Activated CD4-positive, alpha-beta T cell treated with anti-CD3 and anti-CD28 coated beads, Interleukin-2, amount 10 ng/mL, durations not matched to agents 7 days and 5 days (primary cell): ENCODE measurements around the gene PTPN20. TPM values are rescaled to one million over a fixed set of nuclear protein-coding genes. Genes with fewer than 3 reads are reported as not detected.
"Not testable (repeated sequence)": the region's sequence is repeated elsewhere in the genome, so short reads cannot be mapped to it uniquely, and the experiment has no call there.

Experiments
- CTCF ChIA-PET: fragments of 350-600 bp; sonication (Branson Sonifier 250); formaldehyde crosslinking; loops from one replicate; lab custom pipeline; 2021; ENCODE audit warnings: antibody characterized with exemption; lab: Charles Lee
- POLR2A ChIA-PET: fragments of 350-600 bp; sonication (Branson Sonifier 250); formaldehyde crosslinking; loops from one replicate; lab custom pipeline; 2021; ENCODE audit warnings: antibody characterized with exemption; lab: Charles Lee
- DNase-seq: peaks from one replicate; pipeline ENCODE4 v3.0.0-alpha.2; 2020
- H3K27ac Mint-ChIP-seq: one replicate; pipeline ENCODE4 v1.8.0; 2021; ENCODE audit warnings: mild to moderate bottlenecking, moderate library complexity, mixed read lengths
- H3K27me3 Mint-ChIP-seq: one replicate; pipeline ENCODE4 v1.8.0; 2021; ENCODE audit warnings: mixed read lengths
- H3K36me3 Mint-ChIP-seq: one replicate; pipeline ENCODE4 v1.8.0; 2021; ENCODE audit warnings: low read depth, mixed read lengths
- H3K4me1 Mint-ChIP-seq: one replicate; pipeline ENCODE4 v1.8.0; 2021; ENCODE audit warnings: mixed read lengths
- H3K4me3 Mint-ChIP-seq: one replicate; pipeline ENCODE4 v1.8.0; 2021; ENCODE audit warnings: mild to moderate bottlenecking, moderate library complexity, mixed read lengths
- H3K9me3 Mint-ChIP-seq: one replicate; pipeline ENCODE4 v1.8.0; 2021; ENCODE audit warnings: mixed read lengths
- total RNA-seq, 2 experiments: library from RNA; stranded (reverse); gene quantifications; one replicate each; pipeline ENCODE4 v1.2.3, GENCODE V29; 2021

PTPN20 gene, protein sequence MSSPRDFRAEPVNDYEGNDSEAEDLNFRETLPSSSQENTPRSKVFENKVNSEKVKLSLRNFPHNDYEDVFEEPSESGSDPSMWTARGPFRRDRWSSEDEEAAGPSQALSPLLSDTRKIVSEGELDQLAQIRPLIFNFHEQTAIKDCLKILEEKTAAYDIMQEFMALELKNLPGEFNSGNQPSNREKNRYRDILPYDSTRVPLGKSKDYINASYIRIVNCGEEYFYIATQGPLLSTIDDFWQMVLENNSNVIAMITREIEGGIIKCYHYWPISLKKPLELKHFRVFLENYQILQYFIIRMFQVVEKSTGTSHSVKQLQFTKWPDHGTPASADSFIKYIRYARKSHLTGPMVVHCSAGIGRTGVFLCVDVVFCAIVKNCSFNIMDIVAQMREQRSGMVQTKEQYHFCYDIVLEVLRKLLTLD
- under 1 TPM; 0.25 to 0.85 TPM for total RNA-seq

DNA sequence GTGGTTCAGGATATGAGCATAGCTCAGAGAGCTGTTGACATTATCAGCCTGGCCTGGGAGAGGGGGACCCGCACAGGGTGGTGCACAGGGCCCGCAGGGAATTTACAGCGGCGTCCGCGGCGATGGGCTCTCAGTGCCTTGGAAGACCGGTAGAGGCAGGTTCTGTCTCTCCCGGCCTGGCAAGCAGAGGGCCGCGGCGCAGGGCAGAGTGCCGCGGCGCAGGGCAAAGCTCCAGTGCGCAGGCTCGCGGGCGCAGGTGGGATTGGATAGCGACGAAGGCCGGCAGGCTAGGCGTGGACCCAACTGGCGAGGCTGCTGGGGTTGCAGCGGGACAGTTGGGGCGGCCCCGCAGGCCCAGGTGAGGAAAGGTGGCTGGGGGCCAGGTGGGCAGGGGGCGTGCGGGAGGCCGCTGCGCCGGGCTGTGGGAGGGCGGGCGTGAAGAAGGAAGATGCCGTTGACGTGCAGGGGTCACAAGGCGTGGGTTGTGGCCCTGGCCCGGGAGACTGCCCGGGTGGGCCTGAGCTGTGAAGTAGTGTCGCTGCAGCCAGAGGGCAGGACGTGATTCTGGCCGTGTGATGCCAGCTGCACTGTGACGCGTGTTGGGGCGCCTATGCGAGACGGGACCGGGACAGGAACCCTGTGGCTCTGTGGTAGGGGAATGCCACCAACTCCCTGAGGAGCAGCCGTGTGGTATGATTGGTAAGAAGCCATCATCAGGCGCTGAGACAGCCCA, at the start of gene PTPN20:
TSS of gene PTPN20 (plus strand) at position 285 of the 733 bp plus-strand sequence. CDS start 21,072 bp downstream, outside the sequence.
- peak within 1 kb of the TSS; percentile 65 for H3K4me3 Mint-ChIP-seq
- H3K27ac Mint-ChIP-seq, POLR2A ChIA-PET, H3K4me1 Mint-ChIP-seq, H3K36me3 Mint-ChIP-seq, H3K9me3 Mint-ChIP-seq, H3K27me3 Mint-ChIP-seq, CTCF ChIA-PET: not testable (repeated sequence)
- peak; percentile 14 for DNase-seq

DNA sequence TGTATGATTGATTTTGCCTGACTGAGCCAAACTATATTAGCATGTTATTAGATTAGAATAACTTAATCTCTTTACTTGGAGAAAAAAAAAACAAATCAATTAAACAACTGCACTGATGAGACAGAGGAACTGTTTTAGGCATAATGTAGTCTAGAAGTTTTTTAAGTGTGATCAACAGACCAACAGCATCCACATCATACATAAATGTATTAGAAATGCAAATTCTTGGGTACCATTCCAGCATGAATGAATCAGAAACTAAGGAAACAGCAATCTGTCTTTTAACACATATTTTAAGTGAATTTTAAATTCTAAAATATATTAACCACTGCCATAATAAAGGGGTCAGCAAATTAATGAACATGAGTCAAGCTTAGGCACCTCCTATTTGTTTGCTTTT, 41.5 kb upstream of the PTPN20 start:
- H3K36me3 Mint-ChIP-seq, H3K27me3 Mint-ChIP-seq, H3K9me3 Mint-ChIP-seq, H3K27ac Mint-ChIP-seq, DNase-seq, CTCF ChIA-PET, H3K4me1 Mint-ChIP-seq, POLR2A ChIA-PET, H3K4me3 Mint-ChIP-seq: not testable (repeated sequence)

DNA sequence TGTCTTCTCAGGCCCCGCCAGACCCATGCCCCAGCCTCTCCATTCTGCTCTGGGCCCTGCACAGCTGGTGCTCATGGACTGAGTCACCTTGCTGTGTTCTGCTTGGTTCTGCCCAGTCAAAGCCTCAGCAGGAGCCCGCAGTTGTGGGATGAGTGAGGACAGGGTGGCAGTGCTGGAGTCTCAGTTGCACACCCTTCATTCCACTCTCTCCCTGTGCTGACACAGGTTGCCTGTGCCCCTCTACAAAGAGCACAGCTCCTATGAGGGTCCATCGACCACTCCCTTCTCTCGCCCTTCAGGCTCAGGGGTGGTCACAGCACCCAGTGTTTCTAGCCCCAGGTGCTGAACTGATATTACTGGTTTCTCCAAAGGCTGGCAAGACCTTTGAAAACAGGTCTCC, 39.6 kb upstream of the PTPN20 start:
- POLR2A ChIA-PET, H3K9me3 Mint-ChIP-seq, CTCF ChIA-PET, DNase-seq, H3K4me3 Mint-ChIP-seq, H3K27ac Mint-ChIP-seq, H3K4me1 Mint-ChIP-seq, H3K27me3 Mint-ChIP-seq, H3K36me3 Mint-ChIP-seq: not testable (repeated sequence)

DNA sequence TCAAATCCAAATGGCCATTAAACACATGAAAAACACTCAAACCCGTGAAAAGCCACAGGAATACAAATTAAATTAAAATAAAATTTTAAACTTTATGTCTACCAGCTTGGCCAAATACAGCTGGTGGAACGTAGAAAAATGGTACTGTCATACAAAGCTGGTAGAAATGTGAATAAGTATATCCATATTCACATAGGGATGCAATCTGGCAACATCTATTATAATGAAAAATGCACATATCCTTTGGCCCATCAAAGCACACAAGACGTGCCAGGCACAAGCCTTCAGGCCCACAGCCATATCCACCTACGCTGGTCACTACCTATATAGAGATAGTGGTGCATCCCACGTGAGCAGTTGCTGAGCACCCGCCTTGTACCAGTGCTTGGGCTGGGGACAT, 35.9 kb upstream of the PTPN20 start:
- not testable (repeated sequence) for H3K4me3 Mint-ChIP-seq

DNA sequence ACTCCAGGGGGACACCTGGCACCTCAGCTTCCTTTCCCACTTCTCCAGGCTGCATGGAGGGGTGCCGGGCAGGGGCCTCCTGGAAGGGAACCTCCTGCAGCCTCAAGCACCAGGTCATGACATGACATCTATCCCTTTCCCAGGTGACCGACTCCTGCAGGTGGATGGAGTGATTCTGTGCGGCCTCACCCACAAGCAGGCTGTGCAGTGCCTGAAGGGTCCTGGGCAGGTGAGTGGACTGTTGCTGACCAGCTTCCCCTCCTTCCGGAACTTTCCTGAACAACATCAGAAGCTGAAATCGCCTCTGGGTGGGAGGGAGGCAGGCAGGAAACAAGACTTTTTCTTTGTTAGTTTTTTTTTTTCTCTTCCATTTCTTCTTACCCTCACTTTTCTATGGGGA, 34.5 kb upstream of the PTPN20 start:
- POLR2A ChIA-PET, CTCF ChIA-PET, H3K4me3 Mint-ChIP-seq, H3K27me3 Mint-ChIP-seq, H3K36me3 Mint-ChIP-seq, DNase-seq, H3K9me3 Mint-ChIP-seq, H3K27ac Mint-ChIP-seq, H3K4me1 Mint-ChIP-seq: not testable (repeated sequence)

More for the DNA sequence above, 35.9 kb upstream of the PTPN20 start:
- H3K27ac Mint-ChIP-seq, H3K4me1 Mint-ChIP-seq, H3K36me3 Mint-ChIP-seq, H3K9me3 Mint-ChIP-seq, DNase-seq, CTCF ChIA-PET, POLR2A ChIA-PET, H3K27me3 Mint-ChIP-seq: not testable (repeated sequence)

DNA sequence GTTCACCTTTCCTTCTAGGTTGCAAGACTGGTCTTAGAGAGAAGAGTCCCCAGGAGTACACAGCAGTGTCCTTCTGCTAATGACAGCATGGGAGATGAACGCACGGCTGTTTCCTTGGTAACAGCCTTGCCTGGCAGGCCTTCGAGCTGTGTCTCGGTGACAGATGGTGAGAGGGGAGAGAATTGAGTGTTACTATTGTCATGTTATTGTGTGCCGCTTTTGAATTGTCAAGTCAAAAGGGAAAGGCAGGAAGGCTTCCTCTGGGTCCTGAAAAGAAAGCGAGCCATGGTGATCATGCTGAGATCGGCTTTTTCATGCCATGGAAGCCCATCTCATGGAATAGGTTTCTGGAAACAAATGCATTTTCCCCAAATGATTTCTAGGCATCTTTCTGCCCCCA, 32.5 kb upstream of the PTPN20 start:
- H3K36me3 Mint-ChIP-seq, POLR2A ChIA-PET, DNase-seq, H3K4me1 Mint-ChIP-seq, H3K9me3 Mint-ChIP-seq, H3K27me3 Mint-ChIP-seq, H3K27ac Mint-ChIP-seq, H3K4me3 Mint-ChIP-seq, CTCF ChIA-PET: not testable (repeated sequence)

DNA sequence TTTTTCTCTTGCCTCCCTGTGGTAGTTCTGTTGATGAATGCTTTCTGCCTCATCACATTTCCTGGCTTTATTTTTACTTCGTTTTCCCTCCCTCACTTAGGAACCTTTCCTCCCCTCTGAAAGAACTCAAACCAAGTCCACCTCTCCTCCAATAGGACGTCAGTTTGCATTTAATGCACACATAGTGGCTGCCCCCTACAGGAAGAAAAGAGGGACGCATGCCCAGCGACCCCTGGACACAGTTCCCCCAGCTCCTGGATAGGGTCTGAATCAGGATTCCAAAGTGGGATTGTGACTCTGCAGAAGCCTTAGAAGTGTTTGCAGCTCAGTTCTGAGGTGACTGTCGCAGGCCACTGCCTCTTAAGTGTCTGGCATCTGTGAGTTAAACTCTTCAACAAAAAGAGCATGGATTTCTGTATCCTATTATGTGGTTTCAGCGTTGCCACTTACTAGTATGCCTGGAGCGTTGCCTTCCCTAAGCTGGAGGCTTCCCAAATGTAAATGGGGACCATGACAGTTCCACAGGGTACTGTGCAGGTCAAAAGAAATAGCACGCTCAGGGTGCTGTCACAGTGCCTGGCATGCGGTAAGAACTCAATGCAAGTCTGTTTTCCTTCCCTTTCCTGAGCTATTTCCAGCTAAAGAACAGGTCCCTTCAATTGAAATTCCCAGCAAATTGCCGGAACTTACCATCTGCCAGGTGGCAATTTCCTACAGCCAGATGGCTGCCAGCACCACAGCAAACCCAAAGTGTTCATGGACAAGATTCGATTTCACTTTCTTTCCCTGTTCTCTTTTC, 20.2 kb upstream of the PTPN20 start:
- H3K9me3 Mint-ChIP-seq, DNase-seq, H3K36me3 Mint-ChIP-seq, POLR2A ChIA-PET, CTCF ChIA-PET, H3K4me3 Mint-ChIP-seq, H3K4me1 Mint-ChIP-seq, H3K27me3 Mint-ChIP-seq, H3K27ac Mint-ChIP-seq: not testable (repeated sequence)

DNA sequence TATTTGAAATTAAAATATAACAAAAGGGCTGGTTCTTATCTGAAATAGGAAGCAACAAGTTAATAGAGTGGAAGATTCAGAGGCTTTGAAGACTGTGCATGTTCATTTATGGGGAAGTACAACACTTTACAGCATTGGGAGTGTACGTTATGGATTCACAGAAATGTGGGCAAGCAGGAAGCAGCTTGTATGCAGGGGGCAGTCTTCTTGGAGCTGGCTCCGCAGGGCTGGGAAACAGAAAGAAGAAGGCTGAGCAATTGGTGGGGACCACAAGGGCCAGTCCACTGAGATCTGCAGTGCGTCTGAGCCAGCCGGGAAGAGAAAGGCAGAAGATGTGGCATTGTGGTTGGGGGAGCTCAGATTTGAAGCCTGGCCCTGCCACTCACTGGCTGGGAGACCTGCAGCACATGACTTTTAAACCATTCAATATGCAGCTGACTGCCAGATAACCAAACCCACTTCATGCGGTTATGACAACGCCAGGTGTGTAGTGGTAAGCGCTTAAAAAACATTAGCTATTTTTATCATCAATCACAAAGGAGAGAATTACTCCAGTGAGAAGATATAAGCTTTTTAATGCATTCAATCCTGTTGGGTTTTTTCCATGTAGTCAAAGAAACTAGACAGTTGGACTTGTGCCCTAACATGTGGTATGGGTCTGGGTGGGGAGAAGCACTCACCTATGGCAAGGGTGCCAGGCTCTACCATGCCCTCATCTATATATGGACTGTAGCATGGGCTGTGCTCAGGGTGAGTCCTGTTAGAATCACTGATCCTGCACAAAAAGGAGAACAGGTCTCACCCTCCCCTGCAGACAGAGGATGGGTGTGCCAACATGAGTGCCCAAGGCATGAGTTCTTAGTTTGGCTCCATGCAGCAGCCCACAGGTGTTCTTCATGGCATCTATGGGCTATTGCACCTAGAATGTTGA, 14.2 kb upstream of the PTPN20 start:
- POLR2A ChIA-PET, H3K27ac Mint-ChIP-seq, H3K4me1 Mint-ChIP-seq, H3K36me3 Mint-ChIP-seq, H3K4me3 Mint-ChIP-seq, H3K27me3 Mint-ChIP-seq, DNase-seq, H3K9me3 Mint-ChIP-seq, CTCF ChIA-PET: not testable (repeated sequence)

DNA sequence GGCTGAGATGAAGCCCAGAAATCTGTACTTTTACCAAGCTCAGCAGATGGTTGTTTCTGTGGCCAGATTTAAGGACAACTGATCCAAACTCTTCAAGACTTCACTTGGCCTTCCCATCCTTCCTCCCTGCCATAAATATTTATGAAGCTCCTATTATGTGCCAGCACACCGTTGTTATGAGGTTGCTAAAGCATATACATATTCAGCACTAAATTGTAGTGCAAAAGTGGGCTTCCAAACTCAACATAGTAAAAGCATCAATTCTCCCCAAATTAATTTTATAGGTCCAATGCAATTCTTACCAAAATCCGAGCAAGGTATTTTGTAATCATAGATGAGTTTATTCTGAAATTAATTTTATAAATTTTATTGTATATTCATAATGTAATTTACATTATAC, 10.0 kb upstream of the PTPN20 start:
- CTCF ChIA-PET, H3K9me3 Mint-ChIP-seq, H3K36me3 Mint-ChIP-seq, H3K27me3 Mint-ChIP-seq, POLR2A ChIA-PET, H3K4me3 Mint-ChIP-seq, H3K27ac Mint-ChIP-seq, H3K4me1 Mint-ChIP-seq, DNase-seq: not testable (repeated sequence)

DNA sequence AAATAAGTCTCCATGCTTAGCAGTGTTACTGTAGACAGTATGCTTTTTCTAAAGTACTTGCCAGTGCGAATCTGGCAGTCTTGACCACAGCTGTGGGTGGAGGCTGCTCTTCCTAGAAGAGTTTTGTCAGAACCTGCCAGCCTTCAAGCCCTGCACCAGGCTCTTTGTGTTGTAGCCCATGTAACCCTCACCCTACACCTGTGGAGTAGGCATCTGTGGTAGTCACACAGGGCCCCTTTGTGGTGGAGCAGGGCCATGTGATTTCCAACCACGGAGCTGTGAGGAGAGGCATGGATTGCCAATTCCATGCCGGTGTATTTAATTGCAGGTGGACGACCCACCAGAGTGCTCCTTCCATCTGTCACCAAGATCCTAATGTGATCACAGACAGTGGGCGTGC, 7.4 kb upstream of the PTPN20 start:
- H3K9me3 Mint-ChIP-seq, DNase-seq, POLR2A ChIA-PET, H3K27me3 Mint-ChIP-seq, H3K36me3 Mint-ChIP-seq, H3K4me3 Mint-ChIP-seq, H3K4me1 Mint-ChIP-seq, H3K27ac Mint-ChIP-seq, CTCF ChIA-PET: not testable (repeated sequence)

DNA sequence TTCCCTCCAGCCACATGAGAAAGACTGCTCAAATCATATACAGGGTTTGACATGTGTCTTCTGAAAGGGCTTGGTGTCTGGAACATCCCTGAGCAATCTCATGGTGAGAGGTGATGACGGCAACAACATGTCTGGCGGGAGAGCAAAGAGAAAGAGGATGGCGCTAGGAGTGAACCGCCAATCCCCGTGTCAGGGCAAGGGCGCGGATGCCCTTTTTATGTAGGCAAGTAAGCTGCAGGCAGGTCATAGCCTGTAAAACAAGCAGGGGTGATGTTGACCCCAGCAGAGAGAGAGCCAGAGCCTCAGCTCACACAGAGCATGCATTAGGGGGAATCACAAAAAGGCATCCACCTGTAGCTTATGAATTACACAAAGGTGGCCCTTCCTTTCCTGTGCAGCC, 4.9 kb upstream of the PTPN20 start:
- H3K9me3 Mint-ChIP-seq, H3K27me3 Mint-ChIP-seq, CTCF ChIA-PET, POLR2A ChIA-PET, H3K27ac Mint-ChIP-seq, H3K4me3 Mint-ChIP-seq, DNase-seq, H3K4me1 Mint-ChIP-seq, H3K36me3 Mint-ChIP-seq: not testable (repeated sequence)
